NCI-H1105 (cell line): Measurements from ENCODE around the gene SPON2.

Experiments used
- DNase-seq: peaks from one replicate; lab custom pipeline; 2025; lab: John Stamatoyannopoulos, UW

SPON2 gene

GRCh38 chr4:1172971-1173757 is 781 bp upstream of the SPON2 start:
- no peak for DNase-seq

- no peak for DNase-seq
Measured at GRCh38 chr4:1171311-1172227, 814 bp downstream of the SPON2 start.

- no peak for DNase-seq
Measured at GRCh38 chr4:1170976-1171310, 1.4 kb downstream of the SPON2 start.

GRCh38 chr4:1170156-1170975 is 2.0 kb downstream of the SPON2 start:
- DNase-seq: no peak

- DNase-seq: no peak
Measured at GRCh38 chr4:1169691-1170096, 2.7 kb downstream of the SPON2 start.

- DNase-seq: no peak
Measured at GRCh38 chr4:1169171-1169671, 3.2 kb downstream of the SPON2 start.

GRCh38 chr4:1168191-1169101 is 3.9 kb downstream of the SPON2 start:
- DNase-seq: no peak

GRCh38 chr4:1167244-1167949 is 5.0 kb downstream of the SPON2 start:
- DNase-seq: peak; percentile 79

GRCh38 chr4:1166509-1167243 is 5.7 kb downstream of the SPON2 start:
- DNase-seq: no peak

GRCh38 chr4:1164956-1165545 is 7.3 kb downstream of the SPON2 start:
- no peak for DNase-seq

GRCh38 chr4:1164444-1164843 is 7.9 kb downstream of the SPON2 start:
- no peak for DNase-seq

GRCh38 chr4:1164040-1164439 is 8.3 kb downstream of the SPON2 start:
- no peak for DNase-seq

GRCh38 chr4:1160351-1160750 is 12.0 kb downstream of the SPON2 start:
- DNase-seq: no peak

- no peak for DNase-seq
Measured at GRCh38 chr4:1156069-1156468, 16.3 kb downstream of the SPON2 start.

- DNase-seq: no peak
Measured at GRCh38 chr4:1155314-1155713, 17.1 kb downstream of the SPON2 start.

- DNase-seq: peak; percentile 26
Measured at GRCh38 chr4:1154523-1155182, 17.7 kb downstream of the SPON2 start.

GRCh38 chr4:1154126-1154522 is 18.3 kb downstream of the SPON2 start:
- no peak for DNase-seq

GRCh38 chr4:1153567-1154090 is 18.8 kb downstream of the SPON2 start:
- no peak for DNase-seq

GRCh38 chr4:1152290-1152689 is 20.1 kb downstream of the SPON2 start:
- no peak for DNase-seq
